Stimulated activated CD4-positive, alpha-beta T cell treated with anti-CD3 and anti-CD28 coated beads, Interleukin-12 subunit alpha, Interleukin-12 subunit beta, amount 100 ng/mL, for 24 hours (primary cell): Measurements from ENCODE around the gene RNF141.

Experiments used
- DNase-seq, 2 experiments: peaks; one replicate each; pipeline ENCODE4 v3.0.0-alpha.2; 2020; ENCODE audit warnings: low read depth in 2 of 2

Gene RNF141

DNA sequence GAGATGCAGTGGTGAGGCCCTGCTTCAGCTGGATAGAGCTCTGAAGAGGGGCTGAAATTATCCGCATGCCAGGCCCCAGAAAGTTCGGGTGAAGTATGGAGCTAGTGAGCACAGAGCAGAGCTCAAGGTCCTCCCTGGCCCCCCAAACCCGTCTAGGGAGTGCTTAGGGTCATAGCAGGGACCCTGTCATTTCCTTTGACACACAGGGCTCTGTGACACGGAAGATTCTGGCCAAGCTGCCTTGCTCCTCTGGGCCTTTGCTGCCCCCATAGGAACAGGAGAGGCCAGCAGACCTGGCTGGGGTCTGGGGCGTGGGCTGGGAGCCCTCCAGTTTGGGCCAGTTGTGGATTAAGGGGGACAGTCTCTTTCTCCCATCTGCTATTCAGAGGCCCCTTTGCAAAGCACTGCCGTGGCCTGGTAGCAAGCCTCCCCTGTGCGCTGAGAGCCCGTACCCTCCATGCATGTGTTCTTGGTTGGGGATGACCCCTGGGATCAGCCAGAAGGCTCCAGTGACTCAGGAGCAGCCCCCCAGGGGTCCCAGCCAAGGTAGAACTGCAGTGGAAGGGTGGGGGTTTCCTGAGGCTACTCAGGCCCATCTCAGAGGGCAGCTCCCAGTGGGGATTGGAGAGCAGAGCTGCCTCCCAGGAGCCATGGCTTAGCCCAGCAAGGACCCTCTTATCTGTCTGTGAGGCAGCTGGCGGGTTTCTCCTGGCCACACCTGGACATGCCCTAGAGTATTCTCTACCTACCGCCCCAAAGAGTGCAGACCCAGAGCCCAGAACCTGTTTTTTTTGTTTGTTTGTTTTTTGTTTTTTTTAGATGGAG, 42.3 kb downstream of the RNF141 start:
- DNase-seq, result no peak

DNA sequence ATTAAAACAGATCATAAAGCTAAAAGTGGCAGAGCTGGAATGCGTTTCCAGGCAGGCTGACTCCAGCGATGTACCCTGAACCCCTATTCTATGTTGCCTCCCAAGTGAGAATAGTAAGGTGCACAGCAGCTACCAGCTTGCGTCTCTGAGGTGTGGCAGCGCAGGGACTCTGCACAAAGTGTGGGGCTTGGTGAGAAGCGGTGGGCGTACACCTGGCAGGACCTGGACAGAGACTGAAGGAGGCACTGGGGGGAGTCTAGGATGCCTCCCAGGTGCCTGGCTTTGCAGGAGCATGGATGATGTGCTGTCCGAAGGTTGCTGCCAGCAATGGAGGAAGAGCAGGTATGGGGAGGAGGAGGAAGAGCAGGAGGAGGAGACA, 43.0 kb downstream of the RNF141 start:
- DNase-seq, result no peak

GRCh38 chr11:10497371-10498021, 43.5 kb downstream of the RNF141 start:
- DNase-seq, result no peak

DNA sequence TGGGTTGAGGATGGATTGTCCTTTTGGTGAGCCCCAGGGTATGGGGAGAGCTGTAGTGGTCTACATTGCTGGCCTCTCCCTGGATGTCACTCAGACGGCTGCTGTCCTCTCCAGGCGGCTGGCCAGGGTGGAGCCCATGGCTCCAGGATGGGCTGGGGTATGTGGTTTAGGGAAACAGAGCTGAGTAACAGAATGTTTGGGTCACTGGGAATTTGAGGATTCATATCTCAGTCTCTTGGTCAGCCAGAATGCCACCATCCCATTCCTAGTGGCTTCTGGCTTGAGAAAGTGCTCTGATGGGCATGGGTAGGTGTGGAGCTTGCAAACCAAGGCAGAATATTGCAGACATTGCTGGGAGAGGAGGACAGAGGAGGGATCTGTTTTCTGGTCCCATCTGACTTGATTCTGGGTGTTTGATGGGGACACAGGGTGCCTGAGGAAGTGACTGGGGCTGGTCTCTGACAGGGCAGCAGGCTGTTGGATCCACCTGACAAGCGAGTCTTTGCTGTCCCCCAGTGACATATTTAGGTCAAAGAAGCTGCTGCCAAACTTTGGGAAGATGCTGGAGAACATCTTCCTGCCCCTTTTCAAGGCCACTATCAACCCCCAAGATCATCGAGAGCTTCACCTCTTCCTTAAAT, 44.6 kb downstream of the RNF141 start:
- no peak for DNase-seq

DNA sequence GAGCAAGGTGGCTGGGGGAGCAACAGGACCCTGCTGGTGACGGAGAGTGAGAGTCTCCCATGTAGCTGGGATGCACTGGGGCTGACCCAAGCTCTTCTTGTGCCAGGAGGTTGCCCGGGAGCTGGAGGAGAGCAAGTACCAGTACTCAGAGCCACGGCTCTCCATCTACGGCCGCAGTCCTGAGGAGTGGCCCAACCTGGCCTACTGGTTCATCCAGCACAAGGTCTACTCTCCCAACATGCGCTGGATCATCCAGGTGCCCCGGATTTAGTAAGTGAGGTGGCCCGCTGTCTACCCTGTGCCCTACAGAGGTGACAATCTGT, 45.6 kb downstream of the RNF141 start:
- no peak for DNase-seq

DNA sequence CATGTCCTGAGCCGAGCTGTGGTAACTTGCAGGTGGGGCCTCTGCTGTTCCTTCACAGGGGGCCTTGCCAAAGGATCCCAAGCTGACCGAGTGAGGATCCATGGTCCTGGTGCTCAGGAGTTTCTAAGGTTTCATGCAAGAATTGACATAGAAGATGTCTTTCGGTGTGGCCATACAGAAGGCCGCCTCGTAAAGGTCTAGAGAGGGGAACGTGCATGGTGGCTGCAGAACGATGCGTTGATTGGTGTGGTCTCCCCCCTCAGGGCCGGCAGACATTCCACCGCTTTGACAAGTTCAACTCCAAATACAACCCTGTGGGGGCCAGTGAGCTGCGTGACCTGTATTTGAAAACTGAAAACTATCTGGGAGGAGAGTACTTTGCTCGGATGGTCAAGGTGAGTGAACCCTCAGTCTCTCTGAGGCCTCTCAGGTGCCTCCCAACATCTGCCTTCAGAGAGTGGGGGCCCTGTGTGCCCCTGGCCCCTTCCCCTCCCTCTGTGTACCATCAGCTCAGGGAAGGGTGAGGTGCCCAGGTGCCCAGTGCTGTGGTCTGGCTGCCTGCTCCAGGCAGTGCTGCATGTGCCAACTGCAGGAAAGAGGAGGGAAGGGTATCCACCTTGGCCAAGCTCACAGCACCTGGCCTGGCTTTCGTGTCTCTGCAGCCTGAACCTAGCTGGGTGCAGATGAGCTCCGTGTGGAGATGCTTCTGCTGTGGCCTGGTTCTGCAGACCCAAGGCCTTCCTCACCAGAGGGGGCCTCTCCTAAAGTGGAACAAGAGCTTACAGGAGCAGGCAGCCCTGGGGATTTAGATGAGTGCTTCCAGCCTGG, 46.1 kb downstream of the RNF141 start:
- DNase-seq, result no peak

- DNase-seq, result no peak
Measured at GRCh38 chr11:10493041-10493663, 47.8 kb downstream of the RNF141 start.

- no peak for DNase-seq
Measured at GRCh38 chr11:10492084-10492483, 48.9 kb downstream of the RNF141 start.

DNA sequence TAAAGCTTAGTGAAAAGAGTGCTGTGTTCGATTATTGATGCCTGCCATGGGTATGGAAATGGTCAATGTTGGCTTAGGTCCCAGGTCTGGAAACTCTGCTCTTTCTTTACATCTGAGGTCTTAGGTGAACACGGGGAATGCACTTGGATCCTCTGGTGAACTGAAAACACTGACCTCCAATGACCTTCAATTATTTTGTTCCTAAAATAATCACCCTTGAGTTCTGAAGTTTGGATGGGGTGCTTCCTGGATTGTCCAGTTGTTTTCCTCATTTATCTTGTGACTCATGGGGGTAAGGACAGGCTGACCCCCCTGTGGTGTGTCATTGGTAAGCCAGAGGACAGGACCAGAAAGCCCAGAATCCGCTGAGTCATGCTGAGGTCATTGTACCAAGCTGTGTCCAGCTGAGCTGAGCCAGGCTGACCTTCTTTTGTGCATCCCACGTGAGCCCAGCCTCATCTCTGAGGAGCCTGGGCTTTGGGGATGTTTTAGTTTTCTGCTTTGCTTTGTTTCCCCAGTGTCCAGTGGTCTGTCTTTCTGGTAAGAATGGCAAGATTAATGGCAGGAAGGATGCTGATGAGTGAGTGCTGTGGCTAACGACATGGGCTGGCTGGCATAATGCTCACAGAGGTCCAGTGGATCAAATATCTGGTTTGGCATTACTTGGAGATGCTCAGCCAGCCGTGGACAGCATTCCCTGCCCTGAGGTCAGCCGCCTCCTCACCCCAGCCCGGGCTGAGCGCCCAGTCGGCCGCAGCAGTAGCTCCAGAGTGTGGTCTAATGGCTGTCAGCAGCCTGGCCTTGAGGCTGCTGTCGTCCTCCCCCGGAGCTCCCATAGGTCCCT, 50.4 kb downstream of the RNF141 start:
- no peak for DNase-seq

DNA sequence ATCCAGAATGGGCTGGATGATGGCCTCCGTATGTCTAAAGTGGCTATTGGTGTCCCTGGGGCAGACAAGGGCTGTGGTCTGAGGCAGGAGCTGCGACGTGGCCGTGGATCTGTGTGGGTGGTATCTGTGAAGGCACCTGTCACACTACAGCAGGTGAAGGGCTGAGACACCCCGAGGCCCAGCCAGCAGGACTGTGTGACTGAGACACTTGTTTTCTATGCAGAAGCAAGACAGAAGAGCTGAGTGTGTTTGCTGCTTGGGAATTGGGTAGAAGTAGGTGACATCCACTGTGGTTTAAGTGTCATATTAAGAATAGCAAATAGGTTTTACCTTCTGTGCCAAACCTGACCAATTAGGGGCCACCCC, 51.0 kb downstream of the RNF141 start:
- no peak for DNase-seq

DNA sequence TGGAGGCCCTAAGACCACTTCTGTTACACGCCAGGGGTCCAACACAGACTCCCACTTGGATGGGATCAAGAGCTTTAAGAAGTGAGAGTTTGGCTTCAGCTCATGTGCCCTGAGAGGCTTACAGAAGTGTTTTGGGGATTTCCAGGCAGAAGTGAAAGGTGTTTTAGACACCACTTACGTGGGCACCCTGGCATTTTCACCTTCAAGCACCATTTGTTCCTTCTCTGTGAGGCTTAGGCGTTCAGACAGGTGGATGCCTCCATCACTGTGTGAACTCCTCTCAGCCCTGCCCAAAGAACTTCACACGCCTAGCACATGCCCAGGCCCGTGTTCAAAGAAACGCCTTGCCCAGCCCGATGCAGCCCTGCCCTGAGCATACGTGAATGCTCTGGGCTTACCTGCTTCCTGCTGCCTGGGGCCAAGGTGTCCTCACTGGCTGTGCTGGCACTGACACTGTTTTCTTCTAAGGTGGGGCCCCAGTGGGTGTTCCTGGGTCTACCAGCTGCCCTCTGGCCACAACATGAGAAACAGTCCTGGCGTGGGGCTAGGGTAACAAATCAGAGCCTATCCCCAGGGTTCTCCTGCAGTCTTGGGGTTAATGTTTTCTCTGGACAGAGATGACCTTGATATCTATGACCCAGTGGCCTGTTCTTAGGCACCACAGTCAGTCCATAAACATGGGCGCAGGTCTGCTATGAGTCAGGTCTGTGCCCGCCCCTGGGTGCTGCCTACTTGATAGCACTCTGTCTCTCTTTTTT, 51.9 kb downstream of the RNF141 start:
- DNase-seq, result no peak

GRCh38 chr11:10488121-10488933, 52.7 kb downstream of the RNF141 start:
- no peak for DNase-seq

GRCh38 chr11:10487002-10487647, 53.9 kb downstream of the RNF141 start:
- DNase-seq, result no peak

GRCh38 chr11:10486161-10486840, 54.7 kb downstream of the RNF141 start:
- DNase-seq, result no peak

DNA sequence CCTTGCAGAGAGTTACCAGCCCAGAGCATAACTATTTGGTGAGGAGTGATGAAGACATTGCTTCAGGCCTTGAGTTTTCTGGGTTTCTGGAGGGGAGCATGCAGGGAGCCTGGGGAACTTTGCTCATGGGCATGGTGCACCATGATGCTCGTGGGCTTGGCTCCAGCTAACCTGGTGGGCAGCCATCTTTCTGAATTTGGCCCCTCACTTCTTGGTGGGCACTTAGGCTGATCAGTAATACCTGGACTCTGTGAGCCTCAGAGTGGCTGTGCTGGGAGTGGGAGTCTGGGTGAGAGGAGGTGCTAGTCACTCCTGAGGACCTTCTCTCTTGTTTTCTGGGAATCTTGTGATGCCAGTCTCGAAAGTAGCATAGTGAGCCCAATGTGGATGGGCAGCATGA, 55.3 kb downstream of the RNF141 start:
- DNase-seq, result no peak

GRCh38 chr11:10484461-10485180, 56.4 kb downstream of the RNF141 start:
- DNase-seq, result no peak

- no peak for DNase-seq
Measured at GRCh38 chr11:10483584-10483983, 57.4 kb downstream of the RNF141 start.

DNA sequence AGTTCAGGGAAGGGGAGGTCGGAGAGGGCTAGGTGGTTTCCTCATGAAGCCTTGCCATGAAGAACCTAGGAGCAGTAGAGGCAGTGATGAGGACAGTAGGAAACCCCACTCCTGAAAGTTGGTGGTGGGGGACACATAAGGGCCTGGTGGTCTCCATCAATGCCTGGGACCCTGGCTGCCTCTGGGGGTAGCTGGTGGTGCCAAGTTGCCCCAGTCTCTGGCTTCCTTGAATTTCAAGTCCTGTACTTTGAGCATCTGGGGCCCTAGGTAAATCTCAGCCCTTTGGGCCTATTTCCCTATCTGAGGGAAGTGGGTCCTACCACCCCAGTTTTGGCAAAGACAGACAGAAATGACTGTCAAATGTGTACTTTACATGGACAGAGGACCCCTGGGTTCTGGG, 57.8 kb downstream of the RNF141 start:
- DNase-seq, result no peak
